Measurements from ENCODE around the gene BCL2A1.

The BCL2A1 gene

GRCh38 chr15:79914728-79915127 lies 56.3 kb downstream of the BCL2A1 start:
- no peak for DNase-seq (ENCODE audit: low read depth)
- H3K4me3 ChIP-seq (ENCODE audit: low read length): no peak overlapping the region
- TF ChIP-seq CTCF (IDR thresholded peaks at IDR 0.05; ENCODE audit: insufficient read depth, low read depth, low read length, missing control alignments): no peak

Measured in epithelial cell of esophagus (primary cell).